ENCODE data around the gene LY6G6D. TPM values are rescaled to one million over a fixed set of nuclear protein-coding genes. Genes with fewer than 3 reads are reported as not detected.
A peak's percentile ranks its signal among the peaks of the same experiment; 100 is the strongest.

The LY6G6D gene
- total RNA-seq, 1 experiment from 2014 or later = not detected

DNA sequence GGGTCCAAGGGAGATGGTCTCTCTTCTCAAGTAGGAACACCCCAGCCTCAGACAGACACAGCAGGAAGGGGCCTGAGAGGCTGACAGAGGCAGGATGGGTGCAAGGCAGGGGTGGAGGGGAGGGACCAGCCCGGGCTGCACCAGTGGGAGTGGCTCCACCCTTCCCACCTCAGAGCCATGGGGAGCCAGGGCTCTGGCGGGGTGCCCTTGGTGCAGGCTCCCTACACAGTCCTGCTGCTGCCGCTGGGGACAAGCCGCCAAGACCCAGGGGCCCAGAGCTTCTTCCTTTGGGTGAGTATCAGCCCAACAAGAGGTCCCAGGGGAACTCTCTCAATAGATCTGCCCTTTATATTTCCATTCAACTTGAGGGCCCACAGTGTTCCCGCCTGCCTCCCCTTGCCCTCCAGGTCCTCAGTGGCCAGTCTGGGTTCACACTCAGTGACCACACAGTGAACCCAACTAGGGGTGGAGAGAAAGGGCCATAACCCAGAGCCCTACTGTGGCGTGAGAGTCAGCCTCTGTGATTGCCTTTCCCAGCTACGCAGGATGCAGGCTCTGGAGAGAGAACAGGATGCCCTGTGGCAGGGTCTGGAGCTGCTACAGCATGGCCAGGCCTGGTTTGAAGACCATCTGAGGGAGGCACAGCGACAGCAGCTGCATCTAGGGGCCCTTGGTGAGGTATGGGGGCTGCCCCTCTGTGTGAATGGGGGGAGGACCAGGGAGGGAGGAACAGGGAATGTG is 47.9 kb downstream of the LY6G6D start:
- no TSS peak for BruUV-seq (replicated peaks)
- no peak for DNase-seq (ENCODE audit: low spot score)
- peak overlapping the region; percentile 57 for H3K27ac ChIP-seq (ENCODE audit: low read depth, low read length, poor library complexity, severe bottlenecking)
- no peaks in the 10 kb centered on the region for H3K4me1 ChIP-seq (ENCODE audit: insufficient read depth, low read length, poor library complexity, severe bottlenecking)
- H3K9me3 ChIP-seq (ENCODE audit: low read depth, low read length, poor library complexity, severe bottlenecking) = no peaks in the 10 kb centered on the region
- ChIA-PET POLR2A (ENCODE audit: low non-redundant PET) (no interaction called here), CTCF (no interaction called here)
- TF ChIP-seq, protein P1, sequence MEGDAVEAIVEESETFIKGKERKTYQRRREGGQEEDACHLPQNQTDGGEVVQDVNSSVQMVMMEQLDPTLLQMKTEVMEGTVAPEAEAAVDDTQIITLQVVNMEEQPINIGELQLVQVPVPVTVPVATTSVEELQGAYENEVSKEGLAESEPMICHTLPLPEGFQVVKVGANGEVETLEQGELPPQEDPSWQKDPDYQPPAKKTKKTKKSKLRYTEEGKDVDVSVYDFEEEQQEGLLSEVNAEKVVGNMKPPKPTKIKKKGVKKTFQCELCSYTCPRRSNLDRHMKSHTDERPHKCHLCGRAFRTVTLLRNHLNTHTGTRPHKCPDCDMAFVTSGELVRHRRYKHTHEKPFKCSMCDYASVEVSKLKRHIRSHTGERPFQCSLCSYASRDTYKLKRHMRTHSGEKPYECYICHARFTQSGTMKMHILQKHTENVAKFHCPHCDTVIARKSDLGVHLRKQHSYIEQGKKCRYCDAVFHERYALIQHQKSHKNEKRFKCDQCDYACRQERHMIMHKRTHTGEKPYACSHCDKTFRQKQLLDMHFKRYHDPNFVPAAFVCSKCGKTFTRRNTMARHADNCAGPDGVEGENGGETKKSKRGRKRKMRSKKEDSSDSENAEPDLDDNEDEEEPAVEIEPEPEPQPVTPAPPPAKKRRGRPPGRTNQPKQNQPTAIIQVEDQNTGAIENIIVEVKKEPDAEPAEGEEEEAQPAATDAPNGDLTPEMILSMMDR (conservative IDR thresholded peaks at IDR 0.05; ENCODE audit: low read depth, low read length) = no peak
- no peak for TF ChIP-seq EZH2 (IDR thresholded peaks at IDR 0.05; ENCODE audit: borderline replicate concordance, low read depth, low read length, poor library complexity, severe bottlenecking)
- no peak overlapping the region for H3K4me3 ChIP-seq (ENCODE audit: low read depth, low read length, poor library complexity, severe bottlenecking)
- H3K27me3 ChIP-seq (replicated peaks; ENCODE audit: insufficient read depth, low read depth, low read length, poor library complexity) = no peaks in the 10 kb centered on the region
- intact Hi-C loops (cut with micrococcal nuclease; ENCODE audit: unreplicated experiment) = no loop called here
- peaks cover 58% of the 10 kb centered on the region for H3K36me3 ChIP-seq (ENCODE audit: insufficient read depth, low read length, poor library complexity, severe bottlenecking)

DNA sequence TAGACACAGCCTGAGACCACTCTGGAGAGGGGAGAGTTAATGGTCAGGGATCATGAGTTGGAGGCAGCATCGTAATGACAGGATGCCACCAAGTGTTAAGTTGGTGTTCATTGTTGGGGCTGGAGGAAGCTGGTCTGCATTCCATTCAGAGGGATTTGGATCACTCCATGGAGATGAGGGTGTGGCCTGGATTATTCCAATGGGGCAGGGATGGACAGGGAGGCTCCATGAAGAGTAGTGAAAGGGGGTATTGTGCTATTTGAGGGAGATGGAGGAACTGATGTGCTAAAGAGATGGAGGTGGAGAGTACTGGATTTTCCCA is 48.4 kb downstream of the LY6G6D start:
- H3K36me3 ChIP-seq (ENCODE audit: insufficient read depth, low read length, poor library complexity, severe bottlenecking) = peaks cover 53% of the 10 kb centered on the region
- ChIA-PET POLR2A (ENCODE audit: low non-redundant PET) (no interaction called here), CTCF (no interaction called here)
- intact Hi-C loops (cut with micrococcal nuclease; ENCODE audit: unreplicated experiment) = no loop called here
- H3K4me3 ChIP-seq (ENCODE audit: low read depth, low read length, poor library complexity, severe bottlenecking) = no peak overlapping the region
- no peaks in the 10 kb centered on the region for H3K9me3 ChIP-seq (ENCODE audit: low read depth, low read length, poor library complexity, severe bottlenecking)
- DNase-seq (ENCODE audit: low spot score) = peak; percentile 59
- no peaks in the 10 kb centered on the region for H3K27me3 ChIP-seq (replicated peaks; ENCODE audit: insufficient read depth, low read depth, low read length, poor library complexity)
- TF ChIP-seq, protein P1 (conservative IDR thresholded peaks at IDR 0.05; ENCODE audit: low read depth, low read length) = no peak
- no peak for TF ChIP-seq EZH2 (IDR thresholded peaks at IDR 0.05; ENCODE audit: borderline replicate concordance, low read depth, low read length, poor library complexity, severe bottlenecking)
- BruUV-seq (replicated peaks) = no TSS peak
- H3K4me1 ChIP-seq (ENCODE audit: insufficient read depth, low read length, poor library complexity, severe bottlenecking) = no peaks in the 10 kb centered on the region
- peak overlapping the region; percentile 57 for H3K27ac ChIP-seq (ENCODE audit: low read depth, low read length, poor library complexity, severe bottlenecking)

DNA sequence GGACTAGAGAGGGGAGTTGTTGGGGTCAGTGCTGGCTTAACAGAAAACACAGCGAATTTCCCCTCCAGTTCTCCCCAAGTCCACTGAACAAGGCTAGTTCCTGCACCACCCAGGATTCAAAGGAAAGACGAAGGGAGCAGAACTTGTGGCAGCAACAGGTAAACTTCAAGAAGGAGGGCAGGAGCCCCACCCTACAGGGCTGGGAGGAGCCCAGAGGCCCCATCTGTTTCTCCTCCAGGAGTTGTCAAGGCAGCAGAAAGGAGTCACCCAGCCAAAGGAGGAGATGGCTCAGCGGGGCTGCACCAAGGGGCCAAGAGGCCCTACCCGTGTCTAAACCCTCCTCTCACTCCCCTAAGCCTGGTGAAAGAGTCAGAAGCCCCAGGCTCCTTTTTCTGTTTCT is 49.0 kb downstream of the LY6G6D start:
- TF ChIP-seq, protein P1 (conservative IDR thresholded peaks at IDR 0.05; ENCODE audit: low read depth, low read length) = no peak
- no peak for TF ChIP-seq EZH2 (IDR thresholded peaks at IDR 0.05; ENCODE audit: borderline replicate concordance, low read depth, low read length, poor library complexity, severe bottlenecking)
- Histone ChIP-seq H3K27ac (ENCODE audit: low read depth, low read length, poor library complexity, severe bottlenecking) (peak overlapping the region; percentile 23), H3K27me3 (replicated peaks; ENCODE audit: insufficient read depth, low read depth, low read length, poor library complexity) (no peaks in the 10 kb centered on the region), H3K4me1 (ENCODE audit: insufficient read depth, low read length, poor library complexity, severe bottlenecking) (no peaks in the 10 kb centered on the region), H3K4me3 (ENCODE audit: low read depth, low read length, poor library complexity, severe bottlenecking) (no peak overlapping the region), H3K9me3 (ENCODE audit: low read depth, low read length, poor library complexity, severe bottlenecking) (no peaks in the 10 kb centered on the region), H3K36me3 (ENCODE audit: insufficient read depth, low read length, poor library complexity, severe bottlenecking) (peaks cover 46% of the 10 kb centered on the region)
- ChIA-PET POLR2A (ENCODE audit: low non-redundant PET) (no interaction called here), CTCF (no interaction called here)
- no peak for DNase-seq (ENCODE audit: low spot score)
- BruUV-seq (replicated peaks) = TSS peak; percentile 46
- intact Hi-C loops (cut with micrococcal nuclease; ENCODE audit: unreplicated experiment) = no loop called here
